AG10803 (cell line): ENCODE data around the gene CHRDL2.

ENCODE experiments used
- DNase-seq: peaks from one replicate; pipeline ENCODE4 v3.0.0; 2010; ENCODE audit warnings: low read depth
- H3K4me3 ChIP-seq: 2 replicates; pipeline ENCODE4 v1.5.1; 2011; ENCODE audit warnings: mild to moderate bottlenecking, low read length, control low read depth
- TF ChIP-seq, protein P1 (sequence below): conservative IDR thresholded peaks from 2 replicates; pipeline ENCODE4 v1.5.1; 2011; ENCODE audit warnings: mild to moderate bottlenecking, low read length, control low read depth, inconsistent platforms

The CHRDL2 gene

DNA sequence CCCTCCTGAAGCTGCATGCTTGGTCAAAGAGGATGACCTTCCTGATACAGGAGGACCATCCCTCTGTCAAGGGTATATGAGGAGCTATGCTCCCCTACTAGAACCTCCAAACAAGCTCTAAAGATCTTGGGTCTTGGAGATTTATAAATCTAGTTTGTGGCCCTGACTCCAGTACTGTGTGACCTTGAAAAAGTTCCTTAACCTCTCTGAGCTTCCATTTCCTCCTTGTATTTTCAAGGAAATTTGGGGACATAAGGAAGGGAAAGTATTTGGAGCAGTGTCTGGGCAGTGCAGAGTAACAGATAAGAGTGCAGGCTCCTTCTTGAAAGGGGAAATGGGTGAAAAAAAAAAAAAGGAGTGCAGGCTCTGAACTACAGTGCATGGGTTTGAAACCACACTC, 45.9 kb downstream of the CHRDL2 start:
- DNase-seq, result no peak
- TF ChIP-seq, protein P1, sequence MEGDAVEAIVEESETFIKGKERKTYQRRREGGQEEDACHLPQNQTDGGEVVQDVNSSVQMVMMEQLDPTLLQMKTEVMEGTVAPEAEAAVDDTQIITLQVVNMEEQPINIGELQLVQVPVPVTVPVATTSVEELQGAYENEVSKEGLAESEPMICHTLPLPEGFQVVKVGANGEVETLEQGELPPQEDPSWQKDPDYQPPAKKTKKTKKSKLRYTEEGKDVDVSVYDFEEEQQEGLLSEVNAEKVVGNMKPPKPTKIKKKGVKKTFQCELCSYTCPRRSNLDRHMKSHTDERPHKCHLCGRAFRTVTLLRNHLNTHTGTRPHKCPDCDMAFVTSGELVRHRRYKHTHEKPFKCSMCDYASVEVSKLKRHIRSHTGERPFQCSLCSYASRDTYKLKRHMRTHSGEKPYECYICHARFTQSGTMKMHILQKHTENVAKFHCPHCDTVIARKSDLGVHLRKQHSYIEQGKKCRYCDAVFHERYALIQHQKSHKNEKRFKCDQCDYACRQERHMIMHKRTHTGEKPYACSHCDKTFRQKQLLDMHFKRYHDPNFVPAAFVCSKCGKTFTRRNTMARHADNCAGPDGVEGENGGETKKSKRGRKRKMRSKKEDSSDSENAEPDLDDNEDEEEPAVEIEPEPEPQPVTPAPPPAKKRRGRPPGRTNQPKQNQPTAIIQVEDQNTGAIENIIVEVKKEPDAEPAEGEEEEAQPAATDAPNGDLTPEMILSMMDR, result no peak
- H3K4me3 ChIP-seq, result no peak overlapping the region

DNA sequence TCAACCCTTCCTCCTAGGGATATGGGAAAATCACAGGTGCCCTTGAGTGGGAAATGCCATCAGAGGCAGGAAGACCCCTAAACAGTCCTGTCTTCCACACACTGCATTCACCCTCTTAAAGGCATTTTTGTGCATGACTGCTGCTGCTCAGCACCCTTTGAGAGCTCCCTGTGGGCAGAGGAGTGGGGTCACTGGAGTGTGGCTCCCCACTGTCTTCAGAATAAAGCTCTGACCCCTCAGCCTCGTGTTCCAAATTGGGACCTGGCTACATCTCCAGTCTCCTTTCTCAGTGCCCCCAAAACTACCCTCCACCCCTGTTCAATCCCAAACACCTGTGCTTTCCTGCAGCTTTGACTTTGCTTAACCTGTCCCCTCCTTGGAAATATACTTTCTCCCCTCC, 46.6 kb downstream of the CHRDL2 start:
- TF ChIP-seq, protein P1, result no peak

DNA sequence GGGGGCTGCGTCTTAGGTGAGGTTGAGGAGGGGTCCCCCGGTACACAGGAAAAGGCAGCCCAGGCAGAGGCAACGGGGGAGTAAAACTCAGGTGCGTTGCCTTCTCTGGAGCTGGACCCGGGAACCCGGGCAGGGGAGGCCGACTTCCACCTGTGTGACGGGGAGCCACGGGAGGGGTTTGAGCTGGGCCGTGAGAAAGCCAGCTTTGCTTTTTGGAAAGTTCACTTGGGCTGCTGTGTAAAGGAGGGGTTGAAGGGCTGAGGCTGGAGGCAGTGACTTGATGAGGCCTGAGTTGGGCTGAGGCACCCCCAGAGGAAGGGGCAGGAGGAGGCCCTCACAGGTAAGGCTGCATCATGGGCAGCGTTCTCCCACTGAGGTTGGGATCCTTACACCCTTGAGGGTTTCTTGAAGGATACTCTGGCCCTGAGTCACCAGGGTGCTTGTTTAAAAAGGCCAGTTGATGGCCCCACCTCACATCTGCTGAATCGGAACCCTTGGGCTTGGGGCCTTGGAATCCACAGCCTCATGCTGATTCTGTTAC, 47.2 kb downstream of the CHRDL2 start:
- peak overlapping the region; percentile 48 for H3K4me3 ChIP-seq
- peak; percentile 53 for DNase-seq
- TF ChIP-seq, protein P1, result no peak

More for the DNA sequence above, 46.6 kb downstream of the CHRDL2 start:
- DNase-seq, result no peak
- no peak overlapping the region for H3K4me3 ChIP-seq

DNA sequence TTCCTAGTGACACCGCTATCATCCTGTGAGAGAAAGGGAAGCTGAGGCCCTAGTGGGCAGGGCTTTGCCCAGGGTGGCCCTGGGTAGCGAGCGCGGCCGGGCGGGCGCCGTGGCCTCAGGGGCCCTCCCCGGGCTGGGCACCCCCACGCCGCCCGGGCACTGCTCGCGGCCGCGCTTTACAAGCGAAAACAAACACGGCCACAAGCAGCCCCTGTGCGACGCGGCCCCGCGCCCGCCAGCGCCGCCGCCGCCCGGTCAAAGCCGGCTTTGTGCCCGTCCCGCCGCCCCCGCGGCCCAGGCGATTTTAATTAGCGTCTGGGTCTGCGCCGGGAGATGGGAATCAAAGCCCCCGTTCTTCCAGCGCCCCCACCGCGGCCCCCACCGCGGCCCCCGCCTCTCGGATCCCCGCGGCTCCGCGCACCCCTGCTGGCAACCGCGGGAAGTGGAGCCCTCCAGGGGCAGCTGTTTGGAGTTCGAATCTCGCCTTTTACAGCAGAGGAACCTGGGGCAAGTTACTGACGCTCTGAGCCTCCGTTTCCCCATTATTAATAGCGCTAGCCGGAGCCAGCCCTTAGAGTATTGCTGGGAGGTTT, 47.9 kb downstream of the CHRDL2 start:
- DNase-seq, result peak; percentile 25
- peak overlapping the region; percentile 48 for H3K4me3 ChIP-seq
- TF ChIP-seq, protein P1, result peak; percentile 48

DNA sequence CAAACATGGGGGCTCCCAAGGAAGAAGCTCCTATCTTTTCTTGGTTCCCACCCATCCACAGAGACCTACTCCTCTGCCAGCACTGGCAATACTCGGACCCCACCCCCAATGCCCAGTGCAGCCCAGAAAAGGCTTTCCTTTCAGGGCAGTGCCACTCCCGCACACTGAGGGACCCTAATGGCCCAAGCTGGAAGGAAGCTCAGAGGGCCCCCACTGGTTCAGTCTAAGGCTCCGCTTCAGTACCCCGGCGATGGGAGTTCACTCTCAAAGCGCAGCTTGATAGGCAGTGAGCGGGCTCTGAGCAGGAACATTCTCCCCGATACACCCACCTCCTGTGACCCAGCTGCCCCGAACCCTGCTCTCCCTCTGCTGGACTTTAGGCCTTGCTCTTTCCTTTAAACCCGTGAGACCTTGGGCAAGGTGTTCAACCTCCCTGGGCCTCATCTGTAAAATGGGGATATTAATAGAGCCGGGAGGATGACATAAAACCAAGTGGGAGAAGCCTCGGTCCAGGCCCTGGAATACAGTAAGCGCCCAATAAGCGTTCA, 48.4 kb downstream of the CHRDL2 start:
- TF ChIP-seq, protein P1, result no peak
- DNase-seq, result no peak
- peak overlapping the region; percentile 43 for H3K4me3 ChIP-seq

DNA sequence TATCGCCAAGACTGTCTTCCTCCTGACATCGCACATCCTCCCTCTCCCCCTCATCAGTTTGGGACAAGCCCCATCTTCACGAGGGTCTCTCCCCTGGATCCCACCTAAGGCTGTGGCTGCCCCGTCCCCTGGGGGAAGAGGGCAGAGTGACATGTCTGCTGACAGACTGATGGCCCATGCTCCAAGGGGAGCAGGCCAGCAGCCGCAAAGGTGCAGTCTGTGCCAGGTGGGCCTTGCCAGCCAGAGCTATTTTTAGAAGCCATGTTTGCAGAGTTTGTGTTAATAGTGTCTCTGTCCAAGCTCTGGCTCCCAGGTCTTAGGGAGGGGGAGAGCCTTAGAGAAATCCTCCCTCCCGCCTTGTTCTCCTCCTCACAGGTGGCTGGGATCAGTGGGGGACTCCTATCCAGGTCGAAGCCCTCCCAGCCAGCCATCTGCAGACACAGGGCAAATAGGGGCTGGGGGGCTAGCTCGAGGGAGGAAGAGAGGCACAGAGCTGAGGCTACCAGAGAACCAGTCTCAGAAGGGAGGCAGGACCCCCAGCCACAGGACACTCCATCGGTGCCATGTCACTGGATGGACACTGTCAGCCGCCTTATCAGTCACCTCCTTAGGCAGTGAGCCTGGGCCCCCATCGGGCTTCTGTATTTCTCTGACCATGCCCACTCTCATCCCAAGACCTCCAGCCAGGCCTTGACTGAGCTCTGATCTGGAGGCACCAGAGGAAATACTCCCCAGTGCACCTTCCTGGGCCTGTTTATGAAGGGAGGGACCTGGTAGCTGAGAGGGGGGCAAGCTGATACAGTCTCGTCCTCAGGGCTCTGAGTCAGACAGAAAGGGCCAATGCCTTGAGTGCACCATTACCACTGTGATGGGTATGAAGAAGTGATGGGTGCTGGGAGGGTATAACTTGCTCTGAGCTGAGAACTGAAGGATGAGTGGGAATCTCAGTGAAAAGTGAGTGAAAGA, 49.3 kb downstream of the CHRDL2 start:
- H3K4me3 ChIP-seq, result no peak overlapping the region
- TF ChIP-seq, protein P1, result no peak
- no peak for DNase-seq
